Measurements from ENCODE around the gene CA4. TPM values are rescaled to one million over a fixed set of nuclear protein-coding genes. Genes with fewer than 3 reads are reported as not detected.

The CA4 gene
- total RNA-seq, 4 donors from 2014 or later = 10.1 to 84.4 (median 29.3) TPM

DNA sequence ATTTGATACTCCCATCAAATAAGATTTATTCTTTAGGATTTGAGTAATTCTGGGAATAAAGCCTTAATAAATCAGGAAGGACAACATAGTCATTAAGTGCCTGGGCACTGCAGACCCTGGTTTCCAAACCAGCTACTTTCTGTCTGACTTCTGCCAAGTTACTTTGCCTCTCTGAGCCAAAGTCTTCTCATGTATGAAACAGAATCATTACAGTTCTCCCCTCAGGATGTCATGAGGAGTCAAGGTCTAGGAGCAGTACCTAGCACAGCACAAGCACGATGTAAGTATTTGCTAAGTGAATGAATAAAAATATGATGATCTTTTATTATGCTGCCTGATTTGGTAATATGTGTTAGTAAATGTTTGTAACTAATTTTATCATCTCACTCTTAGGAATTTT, 40.6 kb upstream of the CA4 start:
- TF ChIP-seq, protein P1, sequence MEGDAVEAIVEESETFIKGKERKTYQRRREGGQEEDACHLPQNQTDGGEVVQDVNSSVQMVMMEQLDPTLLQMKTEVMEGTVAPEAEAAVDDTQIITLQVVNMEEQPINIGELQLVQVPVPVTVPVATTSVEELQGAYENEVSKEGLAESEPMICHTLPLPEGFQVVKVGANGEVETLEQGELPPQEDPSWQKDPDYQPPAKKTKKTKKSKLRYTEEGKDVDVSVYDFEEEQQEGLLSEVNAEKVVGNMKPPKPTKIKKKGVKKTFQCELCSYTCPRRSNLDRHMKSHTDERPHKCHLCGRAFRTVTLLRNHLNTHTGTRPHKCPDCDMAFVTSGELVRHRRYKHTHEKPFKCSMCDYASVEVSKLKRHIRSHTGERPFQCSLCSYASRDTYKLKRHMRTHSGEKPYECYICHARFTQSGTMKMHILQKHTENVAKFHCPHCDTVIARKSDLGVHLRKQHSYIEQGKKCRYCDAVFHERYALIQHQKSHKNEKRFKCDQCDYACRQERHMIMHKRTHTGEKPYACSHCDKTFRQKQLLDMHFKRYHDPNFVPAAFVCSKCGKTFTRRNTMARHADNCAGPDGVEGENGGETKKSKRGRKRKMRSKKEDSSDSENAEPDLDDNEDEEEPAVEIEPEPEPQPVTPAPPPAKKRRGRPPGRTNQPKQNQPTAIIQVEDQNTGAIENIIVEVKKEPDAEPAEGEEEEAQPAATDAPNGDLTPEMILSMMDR (IDR thresholded peaks at IDR 0.05; ENCODE audit: low read depth) = no peak

DNA sequence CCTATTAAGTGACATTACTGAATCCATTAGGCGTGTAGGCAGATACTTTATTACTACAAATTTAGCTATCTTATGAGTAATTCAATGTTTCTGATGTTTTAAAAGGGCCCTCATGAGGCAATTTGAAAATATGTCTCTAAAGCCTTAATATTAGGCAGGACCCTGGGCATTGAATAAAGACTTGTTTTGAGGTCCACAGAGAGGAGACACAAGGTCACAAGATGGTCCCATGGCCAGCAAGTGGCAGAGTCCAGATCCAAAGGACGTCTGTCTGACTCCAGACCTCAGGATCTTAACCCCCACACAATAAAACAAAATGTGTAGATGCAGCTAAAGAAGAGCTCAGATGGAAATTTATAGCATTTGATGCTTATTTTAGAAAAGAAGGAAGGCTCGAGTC, 39.2 kb upstream of the CA4 start:
- TF ChIP-seq, protein P1 (IDR thresholded peaks at IDR 0.05; ENCODE audit: low read depth) = no peak

DNA sequence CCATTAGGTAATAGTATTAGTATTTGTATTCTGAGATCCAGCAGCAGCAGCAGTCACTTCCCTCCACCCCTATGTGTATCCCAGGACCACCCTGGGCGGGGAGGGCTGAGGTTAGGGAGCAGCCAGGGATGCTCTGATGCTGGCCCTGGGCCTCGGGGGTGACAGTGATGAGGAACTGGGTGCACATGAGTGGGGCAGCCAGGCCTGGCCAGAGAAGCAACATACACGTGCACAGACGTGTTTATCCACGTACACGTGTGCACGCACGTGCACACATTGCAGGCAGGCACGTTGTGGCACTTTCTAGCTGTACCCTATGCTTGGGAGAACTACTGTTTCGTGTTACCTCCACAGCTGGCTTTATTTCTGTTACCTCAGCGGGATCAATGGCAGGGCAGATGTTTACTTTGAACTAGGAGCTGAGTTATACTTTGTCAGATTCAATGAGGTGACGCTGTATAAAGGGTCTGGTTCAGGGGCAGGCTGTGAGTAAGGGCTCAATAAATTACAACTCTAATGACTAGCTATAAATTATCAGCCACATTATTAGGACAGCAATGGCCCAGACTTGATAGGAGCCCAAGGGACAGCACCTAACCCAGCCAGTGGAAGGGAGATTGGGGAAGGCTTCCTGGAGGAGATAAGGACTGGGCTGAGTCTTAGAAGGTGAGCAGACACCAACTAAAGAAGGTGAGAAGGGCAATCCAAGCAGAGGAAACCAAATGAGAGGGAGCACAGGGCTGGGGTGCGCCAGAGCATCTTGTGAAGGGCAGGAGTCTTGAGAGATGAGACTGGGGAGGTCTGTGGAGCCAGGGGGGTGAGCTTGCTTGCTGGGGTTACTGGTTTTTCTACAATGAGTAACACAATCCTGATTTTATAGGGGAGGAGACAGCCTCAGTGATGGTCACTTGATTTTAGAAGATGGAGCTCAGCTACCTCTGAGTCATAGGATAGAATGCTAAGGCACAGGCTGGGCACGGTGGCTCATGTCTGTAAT, 22.4 kb upstream of the CA4 start:
- TF ChIP-seq, protein P1 (IDR thresholded peaks at IDR 0.05; ENCODE audit: low read depth) = no peak

DNA sequence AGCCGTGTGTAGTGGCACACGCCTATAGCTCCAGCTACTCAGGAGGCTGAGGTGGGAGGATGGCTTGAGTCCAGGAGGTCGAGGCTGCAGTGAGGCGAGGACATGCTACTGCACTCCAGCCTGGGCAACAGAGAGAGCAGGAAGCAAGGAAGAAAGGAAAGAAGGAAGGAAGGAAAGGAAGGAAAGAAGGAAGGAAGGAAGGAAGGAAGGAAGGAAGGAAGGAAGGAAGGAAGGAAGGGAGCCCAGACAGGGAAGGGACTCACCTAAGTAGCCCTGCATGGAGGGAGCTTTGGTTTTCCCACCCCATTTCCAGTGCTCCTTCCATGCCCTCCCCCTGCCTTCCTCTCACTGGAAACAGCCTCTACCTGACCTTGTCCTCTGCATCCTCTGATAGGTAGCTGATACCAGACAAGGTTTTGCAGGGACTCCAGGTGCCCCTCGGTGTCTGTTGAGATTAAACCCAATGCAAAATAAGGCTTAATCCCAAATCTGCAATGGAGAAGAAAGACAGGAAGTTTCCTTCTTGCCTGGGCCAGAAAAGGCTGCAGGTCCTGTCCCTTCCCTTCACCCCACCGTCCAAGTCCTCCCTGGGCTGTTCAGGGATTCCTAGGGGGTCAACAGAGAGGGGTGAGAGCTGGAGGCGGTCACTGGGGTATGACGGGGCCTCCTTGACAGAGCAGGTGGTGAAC, 21.5 kb upstream of the CA4 start:
- TF ChIP-seq, protein P1 (IDR thresholded peaks at IDR 0.05; ENCODE audit: low read depth) = no peak

DNA sequence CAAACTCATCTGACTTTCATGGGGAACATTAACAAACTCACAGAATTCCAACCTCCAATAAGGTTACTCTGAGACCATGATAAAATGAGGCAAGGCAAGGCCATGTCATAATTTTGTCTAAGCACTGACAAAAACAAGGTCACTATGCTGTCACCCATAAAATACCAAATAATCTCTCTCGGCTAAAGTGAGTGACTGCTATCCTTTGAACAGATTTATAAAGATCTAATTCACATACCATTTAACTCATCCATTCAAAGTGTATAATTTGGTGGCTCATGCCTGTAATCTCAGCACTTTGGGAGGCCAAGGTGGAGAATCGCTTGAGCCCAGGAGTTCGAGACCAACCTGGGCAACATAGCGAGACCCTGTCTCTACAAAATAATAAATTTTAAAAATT, 20.6 kb upstream of the CA4 start:
- TF ChIP-seq, protein P1 (IDR thresholded peaks at IDR 0.05; ENCODE audit: low read depth) = no peak

DNA sequence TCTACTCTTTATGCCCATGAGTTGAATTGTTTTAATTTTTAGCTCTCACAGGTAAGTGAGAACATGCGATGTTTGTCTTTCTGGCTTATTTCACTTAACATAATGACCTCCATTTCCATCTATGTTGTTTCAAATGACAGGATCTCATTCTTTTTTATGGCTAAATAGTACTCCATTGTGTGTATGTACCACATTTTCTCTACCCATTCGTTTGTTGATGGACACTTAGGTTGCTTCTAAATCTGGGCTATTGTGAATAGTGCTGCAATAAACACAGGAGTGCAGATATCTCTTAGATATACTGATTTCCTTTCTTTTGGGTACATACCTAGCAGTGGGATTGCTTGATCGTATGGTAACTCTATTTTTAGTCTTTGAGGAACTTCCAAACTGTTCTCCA, 19.3 kb upstream of the CA4 start:
- TF ChIP-seq, protein P1 (IDR thresholded peaks at IDR 0.05; ENCODE audit: low read depth) = no peak
